ENCODE measurements around the gene ZNF385D. TPM values are rescaled to one million over a fixed set of nuclear protein-coding genes. Genes with fewer than 3 reads are reported as not detected.

ZNF385D gene
- total RNA-seq, 6 experiments from 2014 or later: 0.06 to 2.7 (median 0.59) TPM; not detected in 1

DNA sequence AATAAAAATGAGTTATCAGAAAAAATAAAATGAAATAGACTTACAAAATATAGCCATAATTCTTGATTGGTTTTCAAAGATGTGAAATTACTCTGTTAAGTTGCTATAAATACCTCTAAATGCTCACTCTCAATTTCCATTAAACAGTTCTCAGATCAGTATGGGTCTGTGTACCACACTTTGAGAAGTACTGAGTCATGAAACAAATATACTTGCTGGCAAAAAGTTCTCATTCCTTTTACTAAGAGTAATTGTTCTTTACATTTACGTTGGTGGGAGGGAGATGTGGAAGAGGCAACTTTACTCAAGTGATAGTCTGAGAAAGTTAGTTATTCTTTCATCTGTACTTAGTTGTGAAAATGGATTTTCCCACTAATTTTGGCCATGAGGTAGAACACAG, 96.3 kb downstream of the ZNF385D start:
- no peak for DNase-seq
- 16% methylated on average over 1 of the region's 1 CpG for WGBS (ENCODE audit: insufficient coverage, low coverage, low lambda C conversion rate, missing lambda C conversion rate)
- ATAC-seq: no peak

DNA sequence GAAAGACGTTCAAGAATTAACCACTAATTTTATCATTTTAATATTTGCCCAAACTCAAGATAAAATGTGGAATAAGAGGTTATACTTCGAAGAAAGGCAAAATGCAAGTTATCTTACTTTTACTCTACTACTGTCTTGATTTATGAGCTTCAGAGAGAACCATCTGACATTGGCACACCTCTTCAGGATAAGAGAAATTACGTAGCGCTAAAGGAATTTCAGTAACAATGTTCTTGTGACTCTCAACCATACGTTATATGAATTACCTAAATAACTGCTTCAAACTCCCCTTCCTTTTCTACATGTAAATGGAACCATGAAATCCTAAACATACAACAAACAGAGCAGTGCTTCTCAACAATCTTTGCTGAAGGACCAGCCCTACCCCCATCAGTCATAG, 96.8 kb downstream of the ZNF385D start:
- no peaks in the 10 kb centered on the region for H3K9me3 ChIP-seq
- 67% methylated on average over 5 of the region's 5 CpGs for WGBS (ENCODE audit: insufficient coverage, low coverage, low lambda C conversion rate, missing lambda C conversion rate)
- no peak overlapping the region for H3K4me3 ChIP-seq
- H3K4me1 ChIP-seq: no peaks in the 10 kb centered on the region
- H3K36me3 ChIP-seq: no peaks in the 10 kb centered on the region
- no peak for ATAC-seq
- H3K27me3 ChIP-seq: no peaks in the 10 kb centered on the region
- no peak for TF ChIP-seq POLR2A (IDR thresholded peaks at IDR 0.05)
- TF ChIP-seq, protein P1, sequence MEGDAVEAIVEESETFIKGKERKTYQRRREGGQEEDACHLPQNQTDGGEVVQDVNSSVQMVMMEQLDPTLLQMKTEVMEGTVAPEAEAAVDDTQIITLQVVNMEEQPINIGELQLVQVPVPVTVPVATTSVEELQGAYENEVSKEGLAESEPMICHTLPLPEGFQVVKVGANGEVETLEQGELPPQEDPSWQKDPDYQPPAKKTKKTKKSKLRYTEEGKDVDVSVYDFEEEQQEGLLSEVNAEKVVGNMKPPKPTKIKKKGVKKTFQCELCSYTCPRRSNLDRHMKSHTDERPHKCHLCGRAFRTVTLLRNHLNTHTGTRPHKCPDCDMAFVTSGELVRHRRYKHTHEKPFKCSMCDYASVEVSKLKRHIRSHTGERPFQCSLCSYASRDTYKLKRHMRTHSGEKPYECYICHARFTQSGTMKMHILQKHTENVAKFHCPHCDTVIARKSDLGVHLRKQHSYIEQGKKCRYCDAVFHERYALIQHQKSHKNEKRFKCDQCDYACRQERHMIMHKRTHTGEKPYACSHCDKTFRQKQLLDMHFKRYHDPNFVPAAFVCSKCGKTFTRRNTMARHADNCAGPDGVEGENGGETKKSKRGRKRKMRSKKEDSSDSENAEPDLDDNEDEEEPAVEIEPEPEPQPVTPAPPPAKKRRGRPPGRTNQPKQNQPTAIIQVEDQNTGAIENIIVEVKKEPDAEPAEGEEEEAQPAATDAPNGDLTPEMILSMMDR (IDR thresholded peaks at IDR 0.05): no peak
- no peak overlapping the region for H3K27ac ChIP-seq
- DNase-seq: no peak
- intact Hi-C loops (cut with DNase I): no loop called here

More for the DNA sequence above, 96.3 kb downstream of the ZNF385D start:
- H3K27me3 ChIP-seq: no peaks in the 10 kb centered on the region
- intact Hi-C loops (cut with DNase I): no loop called here
- H3K27ac ChIP-seq: no peak overlapping the region
- H3K9me3 ChIP-seq: no peaks in the 10 kb centered on the region
- TF ChIP-seq, protein P1 (IDR thresholded peaks at IDR 0.05): no peak
- TF ChIP-seq POLR2A (IDR thresholded peaks at IDR 0.05): no peak
- H3K36me3 ChIP-seq: no peaks in the 10 kb centered on the region
- no peaks in the 10 kb centered on the region for H3K4me1 ChIP-seq
- H3K4me3 ChIP-seq: no peak overlapping the region

DNA sequence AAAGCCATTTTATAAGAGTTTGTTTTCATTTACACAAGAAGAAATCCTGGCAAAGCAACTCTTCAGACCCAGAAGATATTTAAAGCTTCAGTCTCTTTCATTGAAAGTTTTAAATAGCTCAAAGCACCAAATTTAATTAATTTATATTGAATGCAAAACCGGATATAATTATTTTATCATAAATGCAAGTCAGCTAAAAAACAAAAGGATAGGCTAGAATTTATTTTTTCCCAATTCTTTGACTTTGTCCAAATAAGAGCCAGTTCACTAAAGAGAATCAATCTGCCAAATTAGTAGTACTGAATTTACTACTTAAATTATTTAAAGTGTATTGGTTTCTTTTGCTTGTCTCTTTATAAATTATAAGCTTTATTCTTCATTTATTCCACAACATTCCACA, 101.5 kb downstream of the ZNF385D start:
- TF ChIP-seq, protein P1 (IDR thresholded peaks at IDR 0.05): no peak
- no peak for TF ChIP-seq POLR2A (IDR thresholded peaks at IDR 0.05)
- Histone ChIP-seq H3K27me3 (no peaks in the 10 kb centered on the region), H3K9me3 (no peaks in the 10 kb centered on the region), H3K4me1 (peaks cover 0 to 21% (median 0%) of the 10 kb centered on the region in 4 donors), H3K27ac (no peak overlapping the region), H3K36me3 (no peaks in the 10 kb centered on the region), H3K4me3 (no peak overlapping the region)
- 29% methylated on average over 1 of the region's 1 CpG for WGBS (ENCODE audit: insufficient coverage, low coverage, low lambda C conversion rate, missing lambda C conversion rate)
- ATAC-seq (no peak), DNase-seq (no peak)
- intact Hi-C loops (cut with DNase I): no loop called here

DNA sequence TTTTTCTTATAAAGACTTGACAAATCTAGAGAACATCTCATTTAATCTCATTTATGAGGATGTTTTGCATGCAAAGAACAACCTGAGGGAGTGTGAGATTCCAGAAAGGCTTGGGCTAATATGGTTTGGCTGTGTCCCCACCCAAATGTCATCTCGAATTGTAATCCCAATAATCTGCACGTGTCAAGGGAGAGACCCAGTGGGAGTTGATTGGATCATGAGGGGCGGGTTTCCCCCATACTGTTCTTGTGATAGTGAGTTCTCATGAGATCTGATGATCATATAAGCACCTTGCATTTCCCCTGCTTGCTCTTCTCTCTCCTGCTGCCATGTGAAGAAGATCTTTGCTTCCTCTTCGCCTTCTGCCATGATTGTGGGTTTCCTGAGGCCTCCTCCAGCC, 103.0 kb downstream of the ZNF385D start:
- DNase-seq (no peak), ATAC-seq (no peak)
- Histone ChIP-seq H3K36me3 (no peaks in the 10 kb centered on the region), H3K4me3 (no peak overlapping the region), H3K9me3 (no peaks in the 10 kb centered on the region), H3K27me3 (no peaks in the 10 kb centered on the region), H3K27ac (no peak overlapping the region), H3K4me1 (peaks cover 0 to 27% (median 0%) of the 10 kb centered on the region in 4 donors)
- WGBS (ENCODE audit: insufficient coverage, low coverage, low lambda C conversion rate, missing lambda C conversion rate): 45% methylated on average over 3 of the region's 4 CpGs
- intact Hi-C loops (cut with DNase I): no loop called here
- TF ChIP-seq, protein P1 (IDR thresholded peaks at IDR 0.05): no peak
- no peak for TF ChIP-seq POLR2A (IDR thresholded peaks at IDR 0.05)

Data from right lobe of liver (tissue), 6 donors.